Measurements from ENCODE around the gene TMEM8B.

GRCh38 chr9:35859310-35859989 lies 30.4 kb downstream of the TMEM8B start:
- TF ChIP-seq EZH2phosphoT487 (IDR thresholded peaks at IDR 0.05; ENCODE audit: borderline replicate concordance, low read length) (no peak), CTCF (IDR thresholded peaks at IDR 0.05; ENCODE audit: low read depth, low read length, poor library complexity, severe bottlenecking) (no peak)

Measured in DOHH2 (cell line).